ENCODE data around the gene PLA2G4D. TPM values are rescaled to one million over a fixed set of nuclear protein-coding genes. Genes with fewer than 3 reads are reported as not detected.

The PLA2G4D gene
- total RNA-seq, 4 donors from 2014 or later = 22.0 to 51.6 (median 29.2) TPM

DNA sequence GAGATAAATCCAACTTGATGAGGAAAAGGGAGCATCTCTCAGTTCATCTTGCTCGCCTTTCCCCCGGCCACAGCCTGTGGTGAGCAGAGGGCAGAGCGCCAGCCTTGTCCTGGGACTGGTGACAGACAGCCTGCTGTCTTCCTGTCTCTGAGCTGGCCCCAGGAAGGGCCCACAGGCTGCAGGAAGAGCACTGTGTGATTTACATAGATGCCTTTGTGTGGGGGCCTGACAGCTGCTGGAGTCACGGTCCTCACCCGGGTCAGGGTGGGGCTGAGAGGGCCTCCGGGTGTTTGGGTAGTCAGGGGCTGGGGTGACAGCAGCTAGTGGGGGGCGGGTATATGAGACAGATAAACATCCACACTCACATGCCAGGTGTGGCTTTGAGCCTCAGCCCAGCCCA, 29.3 kb downstream of the PLA2G4D start:
- intact Hi-C loops (cut with DNase I; ENCODE audit: low total_unique reads) = loop anchor here (2.0 kb wide), 1 partner anchor 70 kb away; no protein-coding TSS in a partner anchor
- peak in 1 of 2 donors; percentile 86 for DNase-seq (ENCODE audit: low spot score in 2 of 2)
- H3K4me3 ChIP-seq (ENCODE audit: low read depth, poor library complexity, severe bottlenecking) = no peak overlapping the region
- no peak for TF ChIP-seq POLR2A (IDR thresholded peaks at IDR 0.05)
- no peak for TF ChIP-seq CTCF (IDR thresholded peaks at IDR 0.05)
- WGBS, 2 donors = 39 to 47% methylated on average over 6 to 7 of the region's 7 CpGs

DNA sequence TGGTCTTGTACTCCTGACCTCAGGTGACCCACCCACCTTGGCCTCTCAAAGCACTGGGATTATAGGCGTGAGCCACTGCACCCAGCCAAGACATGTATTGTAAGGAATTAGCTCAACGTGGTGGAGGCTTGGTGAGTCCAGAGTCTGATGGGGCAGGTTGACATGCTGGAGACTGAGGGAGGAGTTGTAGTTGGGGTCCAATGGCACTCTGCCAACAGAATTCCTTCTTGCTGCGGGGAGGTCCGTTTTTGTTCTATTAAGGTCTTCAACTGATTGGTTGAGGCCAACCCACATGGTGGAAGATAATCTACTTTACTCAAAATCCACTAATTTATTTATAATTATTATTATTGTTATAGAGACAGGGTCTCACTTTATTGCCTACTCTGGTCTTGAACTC, 30.1 kb downstream of the PLA2G4D start:
- H3K4me3 ChIP-seq (ENCODE audit: low read depth, poor library complexity, severe bottlenecking) = no peak overlapping the region
- intact Hi-C loops (cut with DNase I; ENCODE audit: low total_unique reads) = loop anchor here (2.0 kb wide), 1 partner anchor 71 kb away; no protein-coding TSS in a partner anchor
- TF ChIP-seq CTCF (IDR thresholded peaks at IDR 0.05) (no peak), POLR2A (IDR thresholded peaks at IDR 0.05) (no peak)
- 55 to 79% methylated on average over 4 of the region's 4 CpGs for WGBS, 2 donors
- DNase-seq (ENCODE audit: low spot score in 2 of 2) = peak in 1 of 2 donors; percentile 70

- WGBS, 2 donors = 85 to 88% methylated on average over 12 of the region's 12 CpGs
- no peak for TF ChIP-seq CTCF (IDR thresholded peaks at IDR 0.05)
- no peak for TF ChIP-seq POLR2A (IDR thresholded peaks at IDR 0.05)
- no peak overlapping the region for H3K4me3 ChIP-seq (ENCODE audit: low read depth, poor library complexity, severe bottlenecking)
- intact Hi-C loops (cut with DNase I; ENCODE audit: low total_unique reads) = no loop called here
- peak in 1 of 2 donors; percentile 83 for DNase-seq (ENCODE audit: low spot score in 2 of 2)
Measured at GRCh38 chr15:42063122-42063848, 31.1 kb downstream of the PLA2G4D start.

- DNase-seq (ENCODE audit: low spot score in 2 of 2) = peak in 1 of 2 donors; percentile 70
- H3K4me3 ChIP-seq (ENCODE audit: low read depth, poor library complexity, severe bottlenecking) = no peak overlapping the region
- intact Hi-C loops (cut with DNase I; ENCODE audit: low total_unique reads) = no loop called here
- TF ChIP-seq POLR2A (IDR thresholded peaks at IDR 0.05) = no peak
- no peak for TF ChIP-seq CTCF (IDR thresholded peaks at IDR 0.05)
- 92 to 93% methylated on average over 9 of the region's 9 CpGs for WGBS, 2 donors
Measured at GRCh38 chr15:42062284-42062806, 32.0 kb downstream of the PLA2G4D start.

GRCh38 chr15:42060797-42061196, 33.6 kb downstream of the PLA2G4D start:
- no peak overlapping the region for H3K4me3 ChIP-seq (ENCODE audit: low read depth, poor library complexity, severe bottlenecking)
- 69 to 83% methylated on average over 5 of the region's 5 CpGs for WGBS, 2 donors
- TF ChIP-seq CTCF (IDR thresholded peaks at IDR 0.05) (no peak), POLR2A (IDR thresholded peaks at IDR 0.05) (no peak)
- intact Hi-C loops (cut with DNase I; ENCODE audit: low total_unique reads) = no loop called here
- DNase-seq (ENCODE audit: low spot score in 2 of 2) = peak in 1 of 2 donors; percentile 73
